GM18502 (cell line): Measurements from ENCODE around the gene C6orf136.

Source experiments
- ATAC-seq: cut with Tn5 transposase; IDR thresholded peaks from one replicate; pipeline ENCODE4 v1.9.1; 2021; ENCODE audit warnings: mild to moderate bottlenecking; ENCODE audit not compliant: unreplicated experiment, poor library complexity

C6orf136 gene

DNA sequence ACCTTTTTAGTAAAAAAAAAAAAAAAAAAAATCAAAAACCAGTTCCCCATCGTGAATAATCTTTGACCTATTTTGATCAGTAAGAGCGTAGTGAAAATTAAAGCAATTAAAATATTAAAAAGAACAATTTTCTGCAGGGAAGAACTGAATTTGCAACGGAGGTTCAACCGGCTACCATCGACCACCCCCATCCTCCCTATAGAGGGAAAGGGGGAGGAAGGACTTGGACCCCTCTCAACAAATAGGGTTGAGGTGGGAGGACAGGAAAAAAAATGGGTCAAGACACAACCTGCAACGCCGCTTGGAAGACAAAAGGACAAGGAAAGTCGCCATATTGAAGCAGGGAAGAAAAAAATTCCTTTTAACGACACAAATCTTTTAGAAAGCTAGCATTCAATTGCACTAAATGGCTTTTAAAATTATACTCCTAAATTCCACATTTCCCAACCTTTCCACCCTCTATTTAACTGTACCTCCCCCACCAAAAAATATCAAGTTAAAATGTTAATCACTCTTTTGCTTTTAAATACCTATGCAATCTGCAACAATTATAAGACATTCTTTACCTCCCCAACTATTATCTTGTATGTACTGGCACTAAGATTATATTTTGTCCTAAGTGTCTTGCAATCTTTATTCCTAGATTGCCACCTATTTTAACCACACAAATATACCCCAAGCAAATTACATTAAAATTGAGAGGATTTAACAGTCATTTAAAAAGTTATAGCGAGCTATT is 31.5 kb upstream of the C6orf136 start:
- no peak for ATAC-seq

DNA sequence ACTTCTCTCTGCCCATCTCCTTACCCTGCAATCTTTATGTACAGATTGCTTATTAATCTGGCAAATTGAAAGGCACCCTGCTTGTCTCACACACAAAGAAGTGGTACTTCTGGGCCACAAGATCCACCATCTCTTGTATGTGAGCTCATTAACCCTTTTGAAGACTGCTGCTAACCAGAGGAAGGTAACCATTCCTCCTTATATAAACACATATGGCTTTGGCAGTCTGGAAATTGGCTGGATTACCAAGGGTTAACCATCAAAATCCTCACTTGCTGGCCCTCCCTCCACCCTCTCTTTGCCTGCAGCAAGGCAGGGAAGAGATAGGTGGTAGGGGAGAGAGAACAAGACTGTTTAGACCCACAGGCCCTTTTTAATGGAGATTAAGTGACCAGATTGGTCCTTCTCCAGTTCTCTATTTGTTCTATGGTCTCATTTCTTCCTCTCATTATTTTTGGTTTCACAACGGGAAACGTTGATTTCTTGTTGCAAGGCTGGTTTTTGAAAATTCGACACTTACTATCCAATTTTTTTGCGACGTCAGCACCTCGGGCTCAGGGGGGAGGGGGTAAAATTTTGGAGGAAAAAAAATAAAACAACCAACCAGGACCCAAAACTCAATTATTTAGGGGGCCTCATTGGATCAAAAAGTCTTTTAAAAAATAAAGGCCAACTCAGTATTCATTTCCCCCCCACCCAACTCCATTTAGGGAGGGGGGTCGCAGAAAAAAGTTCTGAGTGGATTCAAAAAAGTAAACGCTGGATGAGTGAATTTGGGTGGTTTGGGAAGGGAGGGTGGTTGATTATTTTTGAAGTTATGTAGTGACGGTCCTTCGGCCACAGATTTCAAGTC is 30.7 kb upstream of the C6orf136 start:
- ATAC-seq, result no peak

DNA sequence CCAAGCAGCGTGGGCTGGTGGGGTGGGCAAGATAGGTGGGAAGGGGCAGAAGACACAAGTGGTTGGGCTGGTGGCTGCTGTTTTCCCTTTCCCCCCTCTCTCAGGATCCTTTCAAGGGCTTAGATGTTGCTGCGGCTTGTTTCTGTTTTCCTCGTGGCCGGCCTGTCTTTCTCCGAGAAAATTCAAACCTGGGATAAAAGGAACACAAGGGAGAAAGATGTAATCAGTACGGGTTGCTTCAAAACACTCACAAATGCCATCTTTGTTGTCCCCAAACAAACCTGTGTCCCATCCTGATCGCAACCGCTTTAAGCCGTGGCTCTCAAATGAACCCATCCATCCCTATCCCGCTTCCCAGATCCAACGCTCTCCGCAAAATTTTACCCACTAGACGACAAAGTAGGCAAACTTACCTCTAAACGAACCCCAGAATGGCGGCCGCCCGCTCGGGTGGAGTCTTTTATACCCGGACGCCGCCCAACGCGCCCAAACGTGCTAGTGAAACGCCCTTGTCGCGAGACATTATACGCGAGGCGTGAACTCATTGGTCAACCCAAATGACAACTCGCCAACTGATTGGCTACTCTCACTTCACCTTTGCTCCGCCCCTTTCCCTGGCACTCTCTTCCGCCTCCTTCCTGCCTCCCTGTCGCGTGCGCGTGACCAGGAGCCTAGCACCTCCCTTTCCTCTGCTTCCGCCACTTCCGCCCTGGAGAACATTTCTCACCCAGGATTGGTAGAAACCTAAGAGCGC is 29.9 kb upstream of the C6orf136 start, which contains the start of gene PPP1R10:
PPP1R10 (minus strand) TSS at position 433 of the 754 bp plus-strand sequence. CDS start 7,299 bp downstream, outside the sequence.
- peak; percentile 78 for ATAC-seq

DNA sequence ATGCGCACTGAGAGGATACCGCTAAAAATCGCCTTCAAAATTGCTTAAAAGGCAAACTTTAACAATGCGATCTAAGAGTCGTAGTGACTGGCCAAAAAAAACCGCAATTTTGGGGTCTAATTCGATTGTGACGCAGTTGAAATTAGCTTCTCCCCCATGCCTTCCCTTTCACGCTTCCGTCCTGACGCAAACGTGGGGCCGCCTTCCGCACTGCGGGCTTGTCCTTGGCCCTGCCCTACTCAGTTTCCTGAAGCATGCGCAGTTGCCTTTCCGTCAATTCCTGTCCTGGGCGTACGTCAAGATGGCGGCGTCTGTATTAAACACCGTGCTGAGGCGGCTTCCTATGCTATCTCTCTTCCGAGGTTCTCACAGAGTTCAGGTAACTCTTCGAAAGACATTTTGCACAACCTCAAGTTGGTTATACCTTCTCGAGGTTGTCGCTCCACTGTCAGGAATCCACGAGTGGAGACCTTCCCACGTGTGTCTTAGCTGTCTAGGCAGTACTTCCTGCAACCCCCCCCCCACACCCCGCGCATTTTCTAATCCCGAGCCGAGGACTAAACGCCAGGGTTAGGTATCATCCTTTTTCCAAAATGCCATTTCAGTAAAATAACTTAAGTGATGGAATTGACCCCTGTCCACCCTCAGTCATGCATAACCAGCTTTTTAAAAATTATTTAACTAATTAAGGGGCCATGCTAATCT is 29.2 kb upstream of the C6orf136 start, which contains the start of gene MRPS18B:
MRPS18B (plus strand) TSS at position 276 of the 705 bp plus-strand sequence; CDS start at position 302, 26 bp downstream.
- ATAC-seq, result peak; percentile 76

DNA sequence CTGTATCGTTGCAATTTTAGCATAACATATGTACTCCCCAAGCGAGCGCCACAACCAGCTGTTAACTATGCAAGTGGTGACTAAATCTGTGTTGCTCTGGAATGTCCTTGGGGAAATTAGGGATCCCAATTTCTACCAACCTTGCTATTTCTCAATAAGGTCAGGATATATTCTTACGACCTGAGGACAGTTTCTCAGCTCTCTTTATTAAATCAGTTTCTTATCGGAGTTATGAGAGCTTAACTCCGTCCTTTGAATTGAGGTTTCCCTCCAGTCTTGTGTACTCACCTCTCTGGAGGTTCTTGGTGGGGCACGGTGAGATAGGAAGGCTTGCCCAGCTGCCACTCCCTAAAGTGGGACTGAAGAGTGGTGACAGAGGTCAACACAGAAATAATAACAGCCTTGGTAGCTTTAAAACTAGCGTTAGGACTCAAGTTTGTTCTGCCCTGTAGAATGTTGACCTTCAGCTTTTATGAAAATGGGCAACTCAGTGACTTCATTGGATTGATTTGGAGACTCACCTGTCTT is 28.6 kb upstream of the C6orf136 start:
- no peak for ATAC-seq

DNA sequence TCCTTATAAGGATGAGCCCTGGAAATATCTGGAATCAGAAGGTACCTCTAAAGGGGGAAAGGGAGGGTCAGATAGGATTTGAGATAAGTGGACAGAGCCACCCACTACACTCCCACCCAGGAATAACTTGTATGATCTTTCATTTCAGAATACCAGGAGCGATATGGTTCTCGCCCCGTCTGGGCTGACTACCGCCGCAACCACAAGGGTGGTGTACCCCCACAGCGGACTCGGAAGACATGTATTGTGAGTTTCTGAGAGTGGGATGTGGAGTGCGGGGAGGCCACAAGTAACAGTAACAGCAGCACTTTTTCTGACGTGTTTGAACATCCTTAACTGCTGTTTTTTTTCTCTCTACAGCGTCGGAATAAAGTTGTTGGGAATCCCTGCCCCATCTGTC is 27.4 kb upstream of the C6orf136 start:
- ATAC-seq, result no peak

DNA sequence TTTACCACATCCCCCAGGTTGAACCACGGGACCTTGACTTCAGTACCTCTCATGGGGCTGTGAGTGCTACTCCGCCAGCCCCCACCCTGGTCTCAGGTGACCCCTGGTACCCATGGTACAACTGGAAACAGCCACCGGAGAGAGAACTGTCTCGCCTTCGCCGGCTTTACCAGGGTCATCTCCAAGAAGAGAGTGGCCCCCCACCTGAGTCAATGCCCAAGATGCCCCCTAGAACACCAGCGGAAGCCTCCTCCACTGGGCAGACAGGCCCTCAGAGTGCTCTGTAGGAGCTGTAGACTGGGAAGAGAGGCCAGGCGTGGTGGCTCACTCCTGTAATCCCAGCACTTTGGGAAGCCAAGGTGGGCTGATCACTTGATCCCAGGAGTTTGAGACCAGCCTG is 21.4 kb upstream of the C6orf136 start:
- no peak for ATAC-seq

DNA sequence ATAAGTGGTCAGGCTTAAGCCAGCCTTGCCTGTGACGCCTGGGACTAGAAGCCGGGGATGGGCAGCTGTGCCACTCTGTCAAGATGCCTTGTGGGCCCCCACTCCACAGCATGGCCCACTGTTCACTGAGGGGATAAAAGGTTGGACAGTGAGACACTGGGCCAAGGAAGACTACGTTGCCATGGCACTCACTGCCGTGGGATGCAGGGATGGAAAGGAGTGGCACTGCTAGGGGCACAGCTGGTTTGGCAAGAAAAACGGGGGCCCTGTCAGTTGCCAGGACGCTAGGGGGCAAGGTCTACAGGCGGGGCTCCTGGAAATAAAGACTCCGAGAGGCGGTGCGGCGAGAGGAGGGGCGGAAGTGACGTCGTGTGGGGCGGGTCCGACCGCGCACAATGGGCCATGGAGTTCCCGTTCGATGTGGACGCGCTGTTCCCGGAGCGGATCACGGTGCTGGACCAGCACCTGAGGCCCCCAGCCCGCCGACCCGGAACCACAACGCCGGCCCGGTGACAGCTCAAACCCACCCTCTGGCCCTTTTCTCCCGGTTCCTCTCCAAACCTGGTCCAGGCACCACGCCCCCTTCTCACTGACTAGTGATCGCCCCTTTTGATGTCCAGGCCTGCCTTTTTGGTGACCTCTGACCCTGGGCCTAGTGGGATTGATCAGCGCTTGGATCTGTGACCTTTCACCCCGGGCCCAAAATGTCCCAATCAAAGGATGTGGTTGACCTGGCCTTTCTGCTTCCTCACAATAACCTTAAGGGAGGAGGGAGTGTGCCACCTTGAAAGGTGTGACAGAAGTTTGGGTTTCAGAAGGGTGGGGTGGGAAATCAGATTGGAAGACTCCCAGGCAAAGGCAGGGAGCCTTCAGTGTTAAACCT is 20.2 kb upstream of the C6orf136 start, which contains the start of gene ATAT1:
ATAT1 (plus strand) TSS at position 391 of the 883 bp plus-strand sequence.
- ATAC-seq, result peak; percentile 91

DNA sequence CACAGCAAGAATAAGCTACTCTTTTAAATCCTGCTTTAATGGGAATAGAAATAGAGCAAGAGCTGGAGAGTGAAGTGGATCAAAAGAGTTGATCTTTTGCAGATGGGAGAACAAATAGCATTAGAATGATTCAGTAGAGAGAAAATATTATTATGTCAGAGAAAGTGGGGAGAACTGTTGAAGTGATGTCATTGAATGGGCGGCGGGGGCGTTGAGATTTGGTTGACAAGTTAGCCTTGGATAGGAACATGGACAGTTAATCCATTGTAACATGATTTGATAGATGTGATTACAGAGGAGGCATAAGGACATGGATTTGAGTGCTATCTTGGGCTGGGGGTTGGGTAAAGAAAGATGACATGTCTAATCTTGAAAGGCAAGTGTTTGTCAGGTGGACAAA is 11.1 kb upstream of the C6orf136 start:
- no peak for ATAC-seq

DNA sequence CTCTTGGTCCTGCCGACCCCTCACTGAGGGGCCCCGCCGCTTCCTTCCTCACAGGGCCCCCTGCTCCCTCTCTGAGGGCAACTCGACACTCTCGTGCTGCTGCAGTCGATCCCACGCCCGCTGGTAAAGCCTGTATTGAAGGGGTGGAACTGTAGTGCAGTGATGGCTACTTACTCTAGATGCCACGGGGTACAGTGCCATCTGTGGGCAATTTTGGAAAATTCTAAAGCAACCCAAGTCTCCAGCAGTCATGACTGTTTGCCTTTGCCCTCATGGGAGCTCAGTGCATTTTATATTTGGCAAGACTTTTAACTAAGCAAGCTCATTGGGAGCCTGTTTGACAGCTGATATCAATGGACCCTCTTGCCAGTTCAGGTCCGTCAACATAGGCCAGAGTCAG is 6.5 kb upstream of the C6orf136 start:
- no peak for ATAC-seq

DNA sequence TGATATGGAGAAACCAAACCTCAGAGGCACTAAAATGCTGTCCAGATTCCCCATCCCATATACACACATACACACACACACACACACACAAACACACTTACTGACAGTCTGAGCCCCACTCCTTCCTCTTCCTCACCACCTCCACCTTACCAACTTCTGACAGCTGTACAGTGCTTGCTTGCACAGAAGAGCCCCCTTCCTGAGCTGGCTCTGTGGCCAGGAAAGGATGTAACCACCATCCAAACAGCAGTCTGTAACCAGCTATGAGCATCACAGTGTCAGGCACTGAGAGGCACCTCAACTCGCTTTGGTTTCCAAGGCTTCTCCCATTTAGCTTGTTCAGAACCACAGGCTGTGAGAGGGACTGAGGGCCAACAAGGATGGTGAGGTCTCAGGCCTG is 5.9 kb upstream of the C6orf136 start:
- no peak for ATAC-seq

DNA sequence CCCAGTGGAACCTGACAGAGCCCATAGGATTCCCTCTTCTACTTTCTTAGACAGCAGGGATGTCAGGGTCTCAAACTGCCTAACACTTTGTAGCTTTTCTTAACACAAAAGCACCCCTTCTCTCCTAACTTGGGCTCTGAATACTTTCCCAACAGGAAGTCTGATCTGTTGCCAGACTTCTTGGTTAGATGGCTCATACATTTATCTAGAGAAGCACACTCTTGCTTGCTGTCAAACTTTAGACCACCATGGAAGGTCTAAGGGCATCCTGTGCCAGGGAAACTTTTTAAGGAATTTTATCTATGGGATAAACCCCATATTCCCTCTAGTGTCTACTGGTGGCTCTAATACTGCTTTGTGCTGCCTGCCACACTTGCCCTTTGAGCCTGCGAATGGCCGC is 3.3 kb upstream of the C6orf136 start:
- no peak for ATAC-seq

DNA sequence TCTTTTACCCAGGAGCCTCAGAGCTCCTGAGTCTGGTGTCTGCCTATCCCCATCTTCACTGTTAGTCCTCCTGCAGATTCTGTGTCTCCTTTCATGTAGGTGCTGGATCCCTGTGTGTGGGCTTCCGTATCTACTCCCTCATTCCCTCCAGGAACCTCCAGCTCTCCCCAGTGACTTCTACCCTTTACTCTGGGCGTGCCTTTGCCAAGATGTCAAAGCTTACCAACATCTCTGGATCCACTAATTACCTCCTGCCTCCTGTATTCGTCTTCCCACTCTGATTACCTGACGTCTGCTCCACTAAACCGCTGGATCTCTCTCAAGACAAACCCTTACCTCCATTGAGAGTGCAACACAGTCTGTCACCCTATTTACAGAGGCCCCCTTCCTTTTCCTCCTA is 2.2 kb upstream of the C6orf136 start:
- no peak for ATAC-seq

DNA sequence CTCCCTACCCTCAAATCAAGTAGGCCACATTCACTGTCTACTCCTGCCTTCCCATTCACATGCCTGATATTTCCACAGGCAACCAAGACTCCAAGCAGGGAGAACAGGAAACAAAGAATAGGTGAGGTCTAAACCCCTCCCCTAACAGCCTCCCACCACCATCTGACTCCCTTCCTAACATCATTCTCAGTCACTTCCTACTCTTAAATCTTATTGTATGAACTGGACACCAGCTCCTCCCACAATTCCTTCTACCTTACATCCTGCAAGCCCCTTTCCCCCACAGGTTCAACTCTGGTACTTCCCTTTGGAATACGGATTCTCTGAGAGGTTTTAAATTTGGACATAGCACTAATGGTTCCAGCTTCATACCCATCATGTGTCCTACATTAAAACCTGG is 944 bp upstream of the C6orf136 start:
- no peak for ATAC-seq

DNA sequence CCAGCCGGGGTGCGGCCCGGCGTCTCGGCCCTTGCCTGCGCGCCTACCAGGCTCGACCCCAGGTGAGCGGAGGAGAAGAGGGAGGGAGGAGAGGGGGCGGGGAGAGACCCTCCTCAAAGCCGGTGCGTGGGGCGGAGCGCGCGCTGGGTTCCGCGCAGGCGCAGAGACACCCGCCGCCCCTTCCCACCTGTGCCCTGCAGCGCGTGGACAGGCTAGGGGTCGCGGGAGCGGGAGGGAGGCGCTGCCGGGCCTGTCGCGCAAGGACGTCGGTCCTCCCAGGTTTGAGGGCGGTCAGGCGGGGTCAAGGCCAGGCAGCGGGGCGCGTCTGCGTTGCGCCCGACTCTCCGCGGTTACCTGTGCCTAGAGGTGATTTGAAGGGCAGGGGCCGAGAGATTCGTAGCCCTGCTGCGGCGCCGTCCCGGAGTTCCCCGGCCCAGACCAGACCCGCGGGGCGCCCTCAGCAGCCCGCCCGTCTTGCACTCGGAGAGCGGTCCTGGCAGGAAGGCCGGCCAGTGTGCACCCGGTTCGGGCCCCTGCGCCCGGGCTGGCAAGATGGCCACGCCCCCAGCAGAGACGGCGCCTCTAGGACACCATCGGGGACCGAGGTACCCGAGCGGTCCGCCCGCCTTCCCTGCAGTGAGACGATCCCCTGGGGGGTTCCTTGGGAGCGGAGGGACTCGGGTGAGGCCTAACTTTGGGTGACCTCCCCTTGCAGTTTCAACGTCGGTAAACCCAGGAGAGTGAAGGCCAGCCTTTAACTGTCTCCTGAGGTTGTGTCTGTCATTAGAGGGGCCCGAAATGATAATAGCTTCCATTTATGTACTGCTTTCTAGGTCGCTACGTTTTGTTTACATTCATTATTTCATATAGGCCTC is 546 bp downstream of the C6orf136 start:
- ATAC-seq, result peak; percentile 70

DNA sequence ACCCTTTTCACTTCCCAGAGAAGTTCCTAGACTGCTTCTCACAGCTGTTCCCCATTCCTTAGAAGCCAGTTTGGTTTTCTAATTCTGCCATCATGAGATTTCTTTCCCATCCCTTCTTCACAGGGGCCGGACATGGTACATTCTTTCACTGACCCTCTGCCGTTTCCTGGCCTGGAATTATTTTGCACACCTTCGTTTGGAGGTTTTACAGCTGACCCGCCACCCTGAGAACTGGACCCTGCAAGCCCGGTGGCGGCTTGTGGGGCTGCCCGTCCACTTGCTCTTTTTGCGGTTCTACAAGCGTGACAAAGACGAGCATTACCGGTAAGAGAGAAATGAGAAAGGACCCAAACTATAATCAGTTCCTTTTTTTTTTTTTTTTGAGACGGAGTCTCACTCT is 4.2 kb downstream of the C6orf136 start:
- ATAC-seq, result no peak

DNA sequence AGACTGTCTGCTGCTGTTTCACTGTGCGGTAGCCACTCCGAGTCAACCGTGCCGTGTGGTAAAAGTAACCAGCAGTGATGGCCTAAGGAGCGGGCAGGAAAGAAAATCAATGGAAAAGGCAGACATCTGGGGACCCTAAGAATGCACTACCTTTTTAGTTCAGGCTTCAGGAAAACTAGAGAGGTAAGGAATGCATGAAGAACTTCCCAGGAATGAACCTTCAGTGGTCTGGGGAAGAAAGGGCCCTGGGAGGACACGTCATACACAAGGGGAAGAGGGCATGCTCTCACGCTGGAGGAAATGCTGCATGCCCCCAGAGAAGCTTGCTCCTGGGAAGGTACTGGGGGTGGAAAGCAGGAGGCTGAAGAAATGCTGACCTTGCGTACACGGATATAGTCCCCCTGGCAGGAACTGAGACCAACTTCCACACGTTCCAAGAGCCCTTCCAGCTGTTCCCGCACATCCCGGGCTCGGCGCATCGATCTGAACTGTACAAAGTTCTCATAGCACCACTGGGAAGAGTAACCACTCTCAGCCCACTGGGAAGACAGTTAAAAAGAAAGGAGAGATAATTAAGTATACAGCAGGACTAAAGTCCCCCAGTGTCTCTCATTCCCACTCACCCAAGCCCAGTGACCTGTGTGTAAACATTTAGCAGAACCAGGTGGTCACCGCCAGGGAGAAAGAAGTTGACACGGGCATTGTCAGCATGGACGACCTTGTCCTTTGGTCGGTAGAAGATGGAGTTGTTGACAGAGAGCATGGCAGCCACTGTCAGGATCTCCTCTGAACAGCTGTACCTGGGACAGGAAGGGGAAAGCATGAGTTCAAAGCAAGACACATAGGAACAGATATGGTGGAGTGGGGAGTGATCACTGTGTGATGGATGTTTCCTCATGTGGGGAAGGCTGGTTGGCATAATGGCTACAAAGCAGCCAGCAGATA is 8.1 kb downstream of the C6orf136 start:
- ATAC-seq, result no peak
